SK-N-SH treated with all-trans-retinoic acid at 6 μM for 48 hours (cell line): ENCODE results near the gene VIP.

Source experiments
- ATAC-seq: fragments of 200-7000 bp; cut with Tn5 transposase; 3 replicates; pipeline ENCODE4 v1.9.1; 2020; ENCODE audit warnings: mild to moderate bottlenecking, moderate library complexity
- ARNTL ChIP-seq: fragments of 450-650 bp; formaldehyde crosslinking; IDR thresholded peaks from 2 replicates; pipeline ENCODE4 v1.5.0; 2020; ENCODE audit warnings: low read depth, mild to moderate bottlenecking, moderate library complexity, borderline replicate concordance
- CREB5 ChIP-seq: fragments of 250-450 bp; sonication (Bioruptor Pico); IDR thresholded peaks from 2 replicates; pipeline ENCODE4 v1.5.1; 2020; ENCODE audit warnings: low read depth, mild to moderate bottlenecking, moderate library complexity
- CSDC2 ChIP-seq: fragments of 250-450 bp; sonication (Bioruptor Pico); IDR thresholded peaks from 2 replicates; pipeline ENCODE4 v1.5.0; 2020; ENCODE audit warnings: mild to moderate bottlenecking, moderate library complexity
- GLIS3 ChIP-seq: fragments of 250-450 bp; sonication (Bioruptor Pico); IDR thresholded peaks from 2 replicates; pipeline ENCODE4 v1.5.0; 2020; ENCODE audit warnings: mild to moderate bottlenecking, moderate library complexity
- ISL1 ChIP-seq: fragments of 250-450 bp; sonication (Bioruptor Pico); IDR thresholded peaks from 2 replicates; pipeline ENCODE4 v2.1.2; 2022; ENCODE audit warnings: mild to moderate bottlenecking, moderate library complexity
- OSR1 ChIP-seq: fragments of 250-450 bp; sonication (Bioruptor Pico); IDR thresholded peaks from 2 replicates; pipeline ENCODE4 v1.8.0; 2022; ENCODE audit warnings: moderate library complexity, mild to moderate bottlenecking, inconsistent platforms
- PATZ1 ChIP-seq: fragments of 250-450 bp; sonication (Bioruptor Pico); IDR thresholded peaks from 2 replicates; pipeline ENCODE4 v1.8.0; 2020; ENCODE audit warnings: mild to moderate bottlenecking, moderate library complexity, borderline replicate concordance
- POU6F1 ChIP-seq: fragments of 250-450 bp; sonication (Bioruptor Pico); IDR thresholded peaks from 2 replicates; pipeline ENCODE4 v1.8.0; 2021; ENCODE audit warnings: low read depth, mild to moderate bottlenecking, moderate library complexity, borderline replicate concordance
- PPARA ChIP-seq: fragments of 250-450 bp; sonication (Bioruptor Pico); IDR thresholded peaks from 2 replicates; pipeline ENCODE4 v1.5.0; 2020; ENCODE audit warnings: mild to moderate bottlenecking, borderline replicate concordance
- RARB ChIP-seq: fragments of 250-450 bp; sonication (Bioruptor Pico); IDR thresholded peaks from 2 replicates; pipeline ENCODE4 v1.8.0; 2021; ENCODE audit warnings: mild to moderate bottlenecking, moderate library complexity
- SNAI2 ChIP-seq: fragments of 250-450 bp; sonication (Bioruptor Pico); IDR thresholded peaks from 2 replicates; pipeline ENCODE4 v1.5.0; 2020; ENCODE audit warnings: mild to moderate bottlenecking, moderate library complexity
- TCF4 ChIP-seq: fragments of 250-450 bp; sonication (Bioruptor Pico); IDR thresholded peaks from 2 replicates; pipeline ENCODE4 v1.8.0; 2021; ENCODE audit warnings: mild to moderate bottlenecking, moderate library complexity, borderline replicate concordance
- TOX ChIP-seq: fragments of 250-450 bp; sonication (Bioruptor Pico); IDR thresholded peaks from 2 replicates; pipeline ENCODE4 v1.8.0; 2021; ENCODE audit warnings: mild to moderate bottlenecking, moderate library complexity, borderline replicate concordance
- ZC3H10 ChIP-seq: fragments of 250-450 bp; sonication (Bioruptor Pico); IDR thresholded peaks from 2 replicates; pipeline ENCODE4 v1.5.1; 2021; ENCODE audit warnings: mild to moderate bottlenecking, moderate library complexity
- ZFP30 ChIP-seq: fragments of 450-650 bp; formaldehyde crosslinking; IDR thresholded peaks from 2 replicates; pipeline ENCODE4 v1.5.0; 2022; ENCODE audit warnings: mild to moderate bottlenecking, moderate library complexity
- ZNF565 ChIP-seq: fragments of 450-650 bp; formaldehyde crosslinking; conservative IDR thresholded peaks from 2 replicates; pipeline ENCODE4 v1.5.0; 2020; ENCODE audit warnings: low read depth, mild to moderate bottlenecking, moderate library complexity
- ZNF8 ChIP-seq: fragments of 450-650 bp; formaldehyde crosslinking; IDR thresholded peaks from 2 replicates; pipeline ENCODE4 v1.5.0; 2020; ENCODE audit warnings: mild to moderate bottlenecking, moderate library complexity
- TF ChIP-seq, protein P1 (sequence below): fragments of 250-450 bp; sonication (Bioruptor Pico); IDR thresholded peaks from 2 replicates; pipeline ENCODE4 v1.5.0; 2020; ENCODE audit warnings: mild to moderate bottlenecking, moderate library complexity

VIP gene

DNA sequence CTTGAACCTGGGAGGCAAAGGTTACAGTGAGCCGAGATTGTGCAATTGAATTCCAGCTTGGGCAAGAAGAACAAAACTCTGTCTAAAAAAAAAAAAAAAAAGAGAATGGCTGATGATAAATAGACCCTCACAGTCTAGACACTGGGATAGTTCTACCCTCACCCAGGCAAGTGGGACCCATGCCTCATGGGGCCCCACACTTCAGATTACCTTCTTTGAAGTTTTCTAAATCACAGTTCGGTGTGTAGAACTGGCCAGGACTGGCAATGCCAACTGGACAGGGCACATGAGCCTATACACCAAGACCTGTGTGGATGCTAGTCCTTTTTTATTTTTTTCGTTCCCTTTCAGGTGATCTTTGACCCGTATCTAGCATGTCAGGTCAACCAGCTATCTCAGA is 24.3 kb upstream of the VIP start (continued):
- TF ChIP-seq OSR1 (CRISPR knock-in tag) (no peak), TOX (CRISPR knock-in tag) (no peak), TCF4 (CRISPR knock-in tag) (no peak), ZNF565 (CRISPR knock-in tag) (no peak), ZFP30 (no peak), RARB (CRISPR knock-in tag) (no peak), GLIS3 (CRISPR knock-in tag) (no peak), ISL1 (no peak), POU6F1 (CRISPR knock-in tag) (no peak), PPARA (CRISPR knock-in tag) (no peak), CSDC2 (no peak)

- ATAC-seq, result no peak
- TF ChIP-seq ARNTL (no peak), ZNF8 (CRISPR knock-in tag) (no peak), GLIS3 (CRISPR knock-in tag) (no peak), ZFP30 (no peak), TCF4 (CRISPR knock-in tag) (no peak)
- TF ChIP-seq, all 23 proteins: peak for 0
Observed at GRCh38 chr6:152727507-152727906, 23.1 kb upstream of the VIP start.

- TF ChIP-seq CSDC2, result no peak
- peak; percentile 55; the same call in 1 of the 2 replicates for TF ChIP-seq TCF4 (CRISPR knock-in tag)
- 0 out of 2 replicates have a peak, but pooled peaks have one; percentile 0 for TF ChIP-seq ZC3H10
- TF ChIP-seq TOX (CRISPR knock-in tag), result peak; percentile 37; the same call in 1 of the 2 replicates
- peak; percentile 67; the same call in 1 of the 2 replicates for TF ChIP-seq CREB5 (CRISPR knock-in tag)
- TF ChIP-seq PATZ1 (CRISPR knock-in tag), result peak; percentile 46; the same call in 1 of the 2 replicates
- TF ChIP-seq ISL1, result peak; percentile 91
- no peak for TF ChIP-seq ARNTL
- 0 out of 2 replicates have a peak, but pooled peaks have one; percentile 16 for TF ChIP-seq ZNF8 (CRISPR knock-in tag)
- TF ChIP-seq POU6F1 (CRISPR knock-in tag), result no peak
- TF ChIP-seq, all 23 proteins: peak for 7
- peak; percentile 87 for ATAC-seq
Observed at GRCh38 chr6:152734630-152735029, 16.0 kb upstream of the VIP start.

DNA sequence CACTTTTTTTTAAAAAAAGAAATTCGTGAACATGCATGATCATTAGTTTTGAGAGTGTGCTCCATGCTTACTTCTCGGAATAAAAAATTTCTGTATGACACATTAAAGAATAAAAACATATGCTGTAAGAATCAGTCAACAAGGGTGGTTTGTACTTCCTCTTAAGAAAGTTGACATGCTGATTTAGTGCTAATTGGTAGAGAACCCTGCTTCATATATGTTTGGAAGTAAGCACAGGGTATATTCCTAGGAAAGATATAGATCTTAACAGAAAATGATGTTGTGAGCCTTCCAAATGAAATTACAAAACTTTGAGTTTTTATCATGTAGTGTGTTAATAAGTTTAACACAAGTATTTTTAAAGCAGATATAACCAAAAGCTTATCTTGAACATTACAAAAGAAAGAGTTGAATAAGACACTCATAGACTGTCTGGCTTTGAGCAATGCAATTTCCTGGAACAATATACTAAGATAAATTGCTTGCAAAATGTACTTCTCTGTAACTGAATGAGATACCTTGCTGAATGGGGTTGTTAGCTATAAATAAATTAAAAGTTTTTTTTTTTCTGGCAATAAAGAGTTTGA is 13.8 kb upstream of the VIP start:
- TF ChIP-seq TCF4 (CRISPR knock-in tag) (no peak), SNAI2 (CRISPR knock-in tag) (no peak), PATZ1 (CRISPR knock-in tag) (no peak), ISL1 (0 out of 2 replicates have a peak, but pooled peaks have one; percentile 17), TOX (CRISPR knock-in tag) (no peak), GLIS3 (CRISPR knock-in tag) (no peak), POU6F1 (CRISPR knock-in tag) (no peak)
- TF ChIP-seq, protein P1, sequence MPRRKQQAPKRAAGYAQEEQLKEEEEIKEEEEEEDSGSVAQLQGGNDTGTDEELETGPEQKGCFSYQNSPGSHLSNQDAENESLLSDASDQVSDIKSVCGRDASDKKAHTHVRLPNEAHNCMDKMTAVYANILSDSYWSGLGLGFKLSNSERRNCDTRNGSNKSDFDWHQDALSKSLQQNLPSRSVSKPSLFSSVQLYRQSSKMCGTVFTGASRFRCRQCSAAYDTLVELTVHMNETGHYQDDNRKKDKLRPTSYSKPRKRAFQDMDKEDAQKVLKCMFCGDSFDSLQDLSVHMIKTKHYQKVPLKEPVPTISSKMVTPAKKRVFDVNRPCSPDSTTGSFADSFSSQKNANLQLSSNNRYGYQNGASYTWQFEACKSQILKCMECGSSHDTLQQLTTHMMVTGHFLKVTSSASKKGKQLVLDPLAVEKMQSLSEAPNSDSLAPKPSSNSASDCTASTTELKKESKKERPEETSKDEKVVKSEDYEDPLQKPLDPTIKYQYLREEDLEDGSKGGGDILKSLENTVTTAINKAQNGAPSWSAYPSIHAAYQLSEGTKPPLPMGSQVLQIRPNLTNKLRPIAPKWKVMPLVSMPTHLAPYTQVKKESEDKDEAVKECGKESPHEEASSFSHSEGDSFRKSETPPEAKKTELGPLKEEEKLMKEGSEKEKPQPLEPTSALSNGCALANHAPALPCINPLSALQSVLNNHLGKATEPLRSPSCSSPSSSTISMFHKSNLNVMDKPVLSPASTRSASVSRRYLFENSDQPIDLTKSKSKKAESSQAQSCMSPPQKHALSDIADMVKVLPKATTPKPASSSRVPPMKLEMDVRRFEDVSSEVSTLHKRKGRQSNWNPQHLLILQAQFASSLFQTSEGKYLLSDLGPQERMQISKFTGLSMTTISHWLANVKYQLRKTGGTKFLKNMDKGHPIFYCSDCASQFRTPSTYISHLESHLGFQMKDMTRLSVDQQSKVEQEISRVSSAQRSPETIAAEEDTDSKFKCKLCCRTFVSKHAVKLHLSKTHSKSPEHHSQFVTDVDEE, result no peak
- TF ChIP-seq, all 23 proteins: peak for 1
- ATAC-seq, result no peak
